Suprapubic skin (tissue), 4 donors: ENCODE results near the gene RBM8A.

Experiments
- EP300 ChIP-seq: sonication (generic); formaldehyde crosslinking; IDR thresholded peaks from one replicate; pipeline ENCODE4 v1.6.1; 2017; ENCODE audit warnings: antibody characterized with exemption
- POLR2A ChIP-seq, 2 donors: fragments of 450-650 bp; IDR thresholded peaks; one replicate each; pipeline ENCODE4 v1.6.1; 2017; ENCODE audit warnings: antibody characterized with exemption in 2 of 2, mild to moderate bottlenecking in 2 of 2, moderate library complexity in 2 of 2
- POLR2AphosphoS5 ChIP-seq, 3 donors: sonication (generic); formaldehyde crosslinking; IDR thresholded peaks; one replicate each; pipeline ENCODE4 v1.6.1; 2017; ENCODE audit warnings: antibody characterized with exemption in 3 of 3
- TF ChIP-seq, protein P1 (sequence below), 2 donors: fragments of 200-600 bp in 1 of 2; fragments of 450-650 bp in 1 of 2; sonication (generic) in 1 of 2; IDR thresholded peaks; one replicate each; pipeline ENCODE4 v1.5.1; 2016 to 2019; ENCODE audit warnings: antibody characterized with exemption in 2 of 2, mild to moderate bottlenecking in 1 of 2, moderate library complexity in 1 of 2

DNA sequence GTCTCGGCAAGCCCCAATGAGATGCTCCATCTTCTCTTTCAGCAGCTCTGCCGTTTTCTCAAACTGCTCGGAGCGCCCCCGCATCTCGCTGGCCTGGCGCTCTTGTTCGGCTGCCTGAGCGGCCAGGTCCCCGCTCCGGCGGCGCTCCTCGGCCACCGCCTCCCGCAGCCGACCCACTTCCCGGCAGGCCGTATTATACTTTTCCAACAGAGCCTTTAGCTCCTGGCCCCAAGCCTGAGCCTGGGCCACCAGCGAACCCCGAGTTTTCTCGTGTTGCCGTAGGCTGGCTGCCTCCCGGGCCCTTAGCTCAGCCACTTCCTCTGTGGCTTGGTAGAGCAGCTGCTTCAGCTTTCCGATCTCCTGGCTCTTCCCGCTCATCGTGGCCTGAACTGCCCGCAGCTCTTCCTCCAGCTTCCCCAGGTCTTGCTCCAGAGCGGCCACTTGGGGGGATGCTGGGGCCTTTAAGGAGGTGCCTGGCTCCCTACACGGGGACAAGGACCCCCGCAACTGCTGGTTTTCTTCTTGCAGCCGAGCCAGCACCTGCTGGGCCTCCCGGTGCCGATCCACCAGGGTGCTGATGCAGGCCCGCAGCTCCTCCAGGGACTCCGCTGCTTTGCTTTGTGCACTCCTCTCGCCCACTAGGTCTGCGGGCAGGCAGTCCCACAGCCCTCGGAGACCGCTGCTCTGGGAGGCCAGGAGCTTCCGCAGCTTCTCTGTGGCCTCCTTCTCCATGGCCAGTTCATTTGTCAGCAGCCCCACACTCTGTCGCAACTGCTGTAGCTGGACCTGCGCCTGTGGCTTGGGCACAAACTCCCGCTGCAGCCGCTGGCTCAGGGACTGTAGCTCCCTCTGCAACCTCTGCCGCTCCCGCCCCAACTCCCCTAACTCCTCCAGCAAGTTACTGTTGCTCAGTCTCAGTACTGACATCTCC lies 55.0 kb downstream of the RBM8A start:
- no peak for TF ChIP-seq POLR2A (IDR thresholded peaks at IDR 0.05)
- no peak for TF ChIP-seq POLR2AphosphoS5 (IDR thresholded peaks at IDR 0.05)
- TF ChIP-seq, protein P1, sequence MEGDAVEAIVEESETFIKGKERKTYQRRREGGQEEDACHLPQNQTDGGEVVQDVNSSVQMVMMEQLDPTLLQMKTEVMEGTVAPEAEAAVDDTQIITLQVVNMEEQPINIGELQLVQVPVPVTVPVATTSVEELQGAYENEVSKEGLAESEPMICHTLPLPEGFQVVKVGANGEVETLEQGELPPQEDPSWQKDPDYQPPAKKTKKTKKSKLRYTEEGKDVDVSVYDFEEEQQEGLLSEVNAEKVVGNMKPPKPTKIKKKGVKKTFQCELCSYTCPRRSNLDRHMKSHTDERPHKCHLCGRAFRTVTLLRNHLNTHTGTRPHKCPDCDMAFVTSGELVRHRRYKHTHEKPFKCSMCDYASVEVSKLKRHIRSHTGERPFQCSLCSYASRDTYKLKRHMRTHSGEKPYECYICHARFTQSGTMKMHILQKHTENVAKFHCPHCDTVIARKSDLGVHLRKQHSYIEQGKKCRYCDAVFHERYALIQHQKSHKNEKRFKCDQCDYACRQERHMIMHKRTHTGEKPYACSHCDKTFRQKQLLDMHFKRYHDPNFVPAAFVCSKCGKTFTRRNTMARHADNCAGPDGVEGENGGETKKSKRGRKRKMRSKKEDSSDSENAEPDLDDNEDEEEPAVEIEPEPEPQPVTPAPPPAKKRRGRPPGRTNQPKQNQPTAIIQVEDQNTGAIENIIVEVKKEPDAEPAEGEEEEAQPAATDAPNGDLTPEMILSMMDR (IDR thresholded peaks at IDR 0.05): no peak
- TF ChIP-seq EP300: no peak
